Trophoblast cell (in vitro differentiated cells and primary cell): ENCODE results near the gene CLIC3.

ENCODE experiments used
- DNase-seq, 2 donors: peaks; one replicate each; pipeline ENCODE4 v3.0.0-alpha.2; 2016
- H2AFZ ChIP-seq: 2 replicates; pipeline ENCODE4 v1.6.1; 2013; ENCODE audit warnings: low read length, moderate library complexity, mild to moderate bottlenecking; ENCODE audit not compliant: insufficient read depth, poor library complexity
- H2AK5ac ChIP-seq: 2 replicates; pipeline ENCODE4 v1.6.1; 2013; ENCODE audit warnings: mild to moderate bottlenecking, low read length
- H2BK120ac ChIP-seq: 2 replicates; pipeline ENCODE4 v1.6.1; 2013; ENCODE audit warnings: low read length, mild to moderate bottlenecking, moderate library complexity; ENCODE audit not compliant: insufficient read depth, poor library complexity
- H2BK12ac ChIP-seq: 2 replicates; pipeline ENCODE4 v1.6.1; 2013; ENCODE audit warnings: mild to moderate bottlenecking, low read length, moderate library complexity
- H2BK5ac ChIP-seq: 2 replicates; pipeline ENCODE4 v1.6.1; 2013; ENCODE audit warnings: low read length, low read depth, moderate library complexity, mild to moderate bottlenecking; ENCODE audit not compliant: poor library complexity
- H3K14ac ChIP-seq: 2 replicates; pipeline ENCODE4 v1.6.1; 2013; ENCODE audit warnings: mild to moderate bottlenecking, low read length
- H3K18ac ChIP-seq: 2 replicates; pipeline ENCODE4 v1.6.1; 2013; ENCODE audit warnings: mild to moderate bottlenecking, low read length
- H3K23ac ChIP-seq: 2 replicates; pipeline ENCODE4 v1.6.1; 2013; ENCODE audit warnings: low read length
- H3K27ac ChIP-seq: 2 replicates; pipeline ENCODE4 v1.5.1; 2013; ENCODE audit warnings: low read depth, mild to moderate bottlenecking, inconsistent platforms, low read length, moderate library complexity
- H3K27me3 ChIP-seq: 2 replicates; pipeline ENCODE4 v1.6.1; 2013; ENCODE audit warnings: inconsistent platforms, mild to moderate bottlenecking, low read length, moderate library complexity; ENCODE audit not compliant: insufficient read depth
- H3K36me3 ChIP-seq, 2 experiments: 1 replicate in 1 of 2; 2 replicates in 1 of 2; pipeline ENCODE4 v1.6.1; 2013; ENCODE audit warnings: low read length in 2 of 2, mild to moderate bottlenecking in 2 of 2, moderate library complexity in 1 of 2; ENCODE audit not compliant: insufficient read depth in 2 of 2, control insufficient read depth in 1 of 2
- H3K4ac ChIP-seq: 2 replicates; pipeline ENCODE4 v1.6.1; 2013; ENCODE audit warnings: low read depth, mild to moderate bottlenecking, low read length, moderate library complexity
- H3K4me1 ChIP-seq, 2 experiments: 1 replicate in 1 of 2; 2 replicates in 1 of 2; pipeline ENCODE4 v1.6.1; 2013; ENCODE audit warnings: low read length in 2 of 2, mild to moderate bottlenecking in 2 of 2, moderate library complexity in 1 of 2; ENCODE audit not compliant: insufficient read depth in 2 of 2, control insufficient read depth in 1 of 2
- H3K4me2 ChIP-seq: 2 replicates; pipeline ENCODE4 v1.6.1; 2013; ENCODE audit warnings: inconsistent platforms, mild to moderate bottlenecking, low read length, moderate library complexity
- H3K4me3 ChIP-seq: 2 replicates; pipeline ENCODE4 v1.5.1; 2013; ENCODE audit warnings: mild to moderate bottlenecking, low read depth, low read length, inconsistent platforms
- H3K79me1 ChIP-seq: one replicate; pipeline ENCODE4 v1.6.1; 2013; ENCODE audit warnings: low read length
- H3K79me2 ChIP-seq: 2 replicates; pipeline ENCODE4 v1.6.1; 2013; ENCODE audit warnings: low read length, mild to moderate bottlenecking; ENCODE audit not compliant: control insufficient read depth, insufficient read depth, poor library complexity
- H3K9ac ChIP-seq: 2 replicates; pipeline ENCODE4 v1.6.1; 2013; ENCODE audit warnings: mild to moderate bottlenecking, low read length
- H3K9me3 ChIP-seq: 2 replicates; pipeline ENCODE4 v1.6.1; 2013; ENCODE audit warnings: low read depth, mild to moderate bottlenecking, control low read depth, inconsistent platforms, low read length; ENCODE audit not compliant: insufficient read depth
- H4K12ac ChIP-seq: 2 replicates; pipeline ENCODE4 v1.6.1; 2013; ENCODE audit warnings: low read depth, mild to moderate bottlenecking, low read length, moderate library complexity
- H4K8ac ChIP-seq: 2 replicates; pipeline ENCODE4 v1.6.1; 2013; ENCODE audit warnings: low read depth, mild to moderate bottlenecking, low read length, moderate library complexity
- H4K91ac ChIP-seq: one replicate; pipeline ENCODE4 v1.6.1; 2013; ENCODE audit warnings: low read depth, mild to moderate bottlenecking, low read length, moderate library complexity
- WGBS: extraction: QIAGEN DNeasy Blood & Tissue Kit; methylation state at CpG from one replicate; pipeline ENCODE4 v1.1.7; 2013; ENCODE audit warnings: missing lambda C conversion rate; ENCODE audit not compliant: insufficient read length, insufficient coverage; ENCODE audit errors: extremely low coverage; 5-methylcytosine and 5-hydroxymethylcytosine counted together

The CLIC3 gene

GRCh38 chr9:136946228-136947027 is 49.9 kb downstream of the CLIC3 start:
- H3K27ac ChIP-seq = no peak overlapping the region
- H3K14ac ChIP-seq = no peak overlapping the region
- no peak overlapping the region for H2BK12ac ChIP-seq
- H3K9ac ChIP-seq = no peak overlapping the region
- H3K79me2 ChIP-seq = peaks cover 16% of the 10 kb centered on the region
- H2AFZ ChIP-seq = no peak overlapping the region
- H3K27me3 ChIP-seq = no peaks in the 10 kb centered on the region
- peaks cover 19% of the 10 kb centered on the region for H3K79me1 ChIP-seq
- no peak overlapping the region for H4K8ac ChIP-seq
- H3K9me3 ChIP-seq = peaks cover 3% of the 10 kb centered on the region
- peak overlapping the region; percentile 15 for H4K91ac ChIP-seq
- no peak overlapping the region for H2BK5ac ChIP-seq
- no peak overlapping the region for H3K4me2 ChIP-seq
- no peak overlapping the region for H3K23ac ChIP-seq
- H3K4ac ChIP-seq = no peak overlapping the region
- H3K4me3 ChIP-seq = no peak overlapping the region
- no CpG with 5 or more reads among the region's 27 CpGs for WGBS
- no peak for DNase-seq
- H3K18ac ChIP-seq = no peak overlapping the region
- peaks cover 20% of the 10 kb centered on the region in 2 experiments for H3K36me3 ChIP-seq
- no peak overlapping the region for H2AK5ac ChIP-seq
- no peak overlapping the region for H4K12ac ChIP-seq
- H3K4me1 ChIP-seq = peaks cover 15 to 23% of the 10 kb centered on the region in 2 experiments
- no peak overlapping the region for H2BK120ac ChIP-seq

GRCh38 chr9:136945333-136946227 is 50.8 kb downstream of the CLIC3 start:
- Histone ChIP-seq H3K4me2 (no peak overlapping the region), H3K36me3 (peaks cover 28 to 29% of the 10 kb centered on the region in 2 experiments), H2BK12ac (no peak overlapping the region), H3K79me2 (peaks cover 16% of the 10 kb centered on the region), H3K23ac (no peak overlapping the region), H3K4me1 (peaks cover 15 to 21% of the 10 kb centered on the region in 2 experiments), H4K12ac (no peak overlapping the region), H3K27me3 (no peaks in the 10 kb centered on the region), H2BK5ac (no peak overlapping the region), H2BK120ac (no peak overlapping the region), H3K79me1 (peaks cover 19% of the 10 kb centered on the region), H4K8ac (no peak overlapping the region), H3K14ac (peak overlapping the region; percentile 41), H3K4me3 (no peak overlapping the region), H3K18ac (no peak overlapping the region), H3K4ac (no peak overlapping the region), H4K91ac (peak overlapping the region; percentile 41), H2AFZ (no peak overlapping the region), H3K9ac (no peak overlapping the region), H2AK5ac (peak overlapping the region; percentile 78), H3K9me3 (peaks cover 4% of the 10 kb centered on the region), H3K27ac (no peak overlapping the region)
- 100% methylated on average over 1 of the region's 30 CpGs for WGBS
- peak; percentile 29 to 54 for DNase-seq
